ENCODE results near the gene SECISBP2L. TPM values are rescaled to one million over a fixed set of nuclear protein-coding genes. Genes with fewer than 3 reads are reported as not detected.

The SECISBP2L gene
- total and polyA plus RNA-seq, 2 donors (not counting 3 experiments of a cell fraction or from before 2014, with no cell fraction given): 23.1 to 52.3 TPM

- peaks cover 3% of the 10 kb centered on the region for H4K20me1 ChIP-seq (replicated peaks; ENCODE audit: control insufficient read depth, extremely low read depth, insufficient read depth, low read length)
- no peaks in the 10 kb centered on the region for H3K79me2 ChIP-seq (ENCODE audit: control insufficient read depth, insufficient read depth, low read length)
- H3K27me3 ChIP-seq (ENCODE audit: control insufficient read depth in 2 of 2, insufficient read depth in 2 of 2, low read length in 2 of 2): no peaks in the 10 kb centered on the region
- TF ChIP-seq JUN (IDR thresholded peaks at IDR 0.05; ENCODE audit: borderline replicate concordance, insufficient read depth, insufficient read length, low read depth) (no peak), GATA2 (IDR thresholded peaks at IDR 0.05; ENCODE audit: insufficient read depth, insufficient read length, low read depth, low read length) (no peak), POLR2AphosphoS5 (IDR thresholded peaks at IDR 0.05; ENCODE audit: insufficient read depth, low read depth, low read length) (no peak), EZH2 (IDR thresholded peaks at IDR 0.05; ENCODE audit: borderline replicate concordance, low read depth, low read length, severe bottlenecking) (no peak), POLR2A (IDR thresholded peaks at IDR 0.05; ENCODE audit: low read depth, low read length) (no peak), FOS (IDR thresholded peaks at IDR 0.05; ENCODE audit: borderline replicate concordance, insufficient read depth, low read length) (no peak), MYC (IDR thresholded peaks at IDR 0.05; ENCODE audit: low read depth, low read length) (no peak)
- TF ChIP-seq, protein P1, sequence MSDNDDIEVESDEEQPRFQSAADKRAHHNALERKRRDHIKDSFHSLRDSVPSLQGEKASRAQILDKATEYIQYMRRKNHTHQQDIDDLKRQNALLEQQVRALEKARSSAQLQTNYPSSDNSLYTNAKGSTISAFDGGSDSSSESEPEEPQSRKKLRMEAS (IDR thresholded peaks at IDR 0.05; ENCODE audit: insufficient read depth, insufficient read length): no peak
- TF ChIP-seq, protein P2, sequence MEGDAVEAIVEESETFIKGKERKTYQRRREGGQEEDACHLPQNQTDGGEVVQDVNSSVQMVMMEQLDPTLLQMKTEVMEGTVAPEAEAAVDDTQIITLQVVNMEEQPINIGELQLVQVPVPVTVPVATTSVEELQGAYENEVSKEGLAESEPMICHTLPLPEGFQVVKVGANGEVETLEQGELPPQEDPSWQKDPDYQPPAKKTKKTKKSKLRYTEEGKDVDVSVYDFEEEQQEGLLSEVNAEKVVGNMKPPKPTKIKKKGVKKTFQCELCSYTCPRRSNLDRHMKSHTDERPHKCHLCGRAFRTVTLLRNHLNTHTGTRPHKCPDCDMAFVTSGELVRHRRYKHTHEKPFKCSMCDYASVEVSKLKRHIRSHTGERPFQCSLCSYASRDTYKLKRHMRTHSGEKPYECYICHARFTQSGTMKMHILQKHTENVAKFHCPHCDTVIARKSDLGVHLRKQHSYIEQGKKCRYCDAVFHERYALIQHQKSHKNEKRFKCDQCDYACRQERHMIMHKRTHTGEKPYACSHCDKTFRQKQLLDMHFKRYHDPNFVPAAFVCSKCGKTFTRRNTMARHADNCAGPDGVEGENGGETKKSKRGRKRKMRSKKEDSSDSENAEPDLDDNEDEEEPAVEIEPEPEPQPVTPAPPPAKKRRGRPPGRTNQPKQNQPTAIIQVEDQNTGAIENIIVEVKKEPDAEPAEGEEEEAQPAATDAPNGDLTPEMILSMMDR (IDR thresholded peaks at IDR 0.05; ENCODE audit: extremely low read depth in 1 of 2, insufficient read depth in 1 of 2, low read depth in 1 of 2, low read length in 2 of 2): no peak
- intact Hi-C loops (cut with micrococcal nuclease) (no loop called here), dilution Hi-C loops (cut with MboI; ENCODE audit: extremely low pct_ligation_motif_present, low sequenced_read_pairs) (no loop called here)
- H3K36me3 ChIP-seq (ENCODE audit: control insufficient read depth in 2 of 2, extremely low read depth in 1 of 2, insufficient read depth in 2 of 2, low read length in 2 of 2): peaks cover 13 to 17% of the 10 kb centered on the region in 2 experiments
- no peak overlapping the region for H2AFZ ChIP-seq (ENCODE audit: low read depth, low read length)
- DNase-seq (ENCODE audit: low read depth, low spot score) (no peak), FAIRE-seq (no peak)
- no peaks in the 10 kb centered on the region for H3K9me3 ChIP-seq (replicated peaks; ENCODE audit: control insufficient read depth, insufficient read depth, low read length)
- H3K9ac ChIP-seq (replicated peaks; ENCODE audit: extremely low read depth, insufficient read depth, low read length): no peak overlapping the region
- no peak overlapping the region for H3K27ac ChIP-seq (ENCODE audit: insufficient read depth, low read depth, low read length)
- BruUV-seq (replicated peaks): no TSS peak
- H3K9me1 ChIP-seq (replicated peaks; ENCODE audit: control insufficient read depth, extremely low read depth, insufficient read depth, low read length): no peaks in the 10 kb centered on the region
- no peak overlapping the region for H3K4me3 ChIP-seq (replicated peaks in 1 of 3; ENCODE audit: insufficient read depth in 1 of 3, low read depth in 1 of 3, low read length in 3 of 3)
- H3K4me2 ChIP-seq (ENCODE audit: insufficient read depth, low read length): no peak overlapping the region
- H3K4me1 ChIP-seq (ENCODE audit: control insufficient read depth, extremely low read depth, insufficient read depth, low read length): no peaks in the 10 kb centered on the region
- ChIA-PET CTCF (interaction anchor here (0.8 to 2.4 kb wide), 6 partner anchors 9 to 152 kb away, joined by 3 to 12 read pairs (median 6); partner anchors contain the start of gene SECISBP2L), POLR2A (no interaction called here)
Observed at GRCh38 chr15:48993380-48993779, 52.9 kb downstream of the SECISBP2L start.

All from endothelial cell of umbilical vein (primary cell).